Type B pancreatic cell (in vitro differentiated cells): ENCODE measurements around the gene ERBB3. TPM values are rescaled to one million over a fixed set of nuclear protein-coding genes. Genes with fewer than 3 reads are reported as not detected.

Experiments
- DNase-seq: peaks from one replicate; pipeline ENCODE4 v3.0.0; 2021; ENCODE audit warnings: mixed read lengths; ENCODE audit not compliant: unreplicated experiment; ENCODE audit errors: extremely low spot score
- H3K27ac Mint-ChIP-seq: 2 replicates; pipeline ENCODE4 v1.8.0; 2021; ENCODE audit warnings: mild to moderate bottlenecking, mixed read lengths
- H3K27me3 Mint-ChIP-seq: 2 replicates; pipeline ENCODE4 v1.8.0; 2021; ENCODE audit warnings: mixed read lengths
- H3K36me3 Mint-ChIP-seq: 2 replicates; pipeline ENCODE4 v1.8.0; 2021; ENCODE audit warnings: mixed read lengths
- H3K4me1 Mint-ChIP-seq: one replicate; pipeline ENCODE4 v1.8.0; 2021; ENCODE audit warnings: mixed read lengths; ENCODE audit not compliant: unreplicated experiment
- H3K4me3 Mint-ChIP-seq: 2 replicates; pipeline ENCODE4 v1.8.0; 2021; ENCODE audit warnings: mild to moderate bottlenecking, mixed read lengths
- H3K9me3 Mint-ChIP-seq: 2 replicates; pipeline ENCODE4 v1.8.0; 2021; ENCODE audit warnings: mixed read lengths
- total RNA-seq: library from RNA; stranded (reverse); gene quantifications from 2 replicates; pipeline ENCODE4 v1.2.1, GENCODE V29; 2021; ENCODE audit warnings: low replicate concordance
- TF ChIP-seq, protein P1 (sequence below): fragments of 200-600 bp; sonication (generic); conservative IDR thresholded peaks from 2 replicates; pipeline ENCODE4 v1.5.0; 2021; ENCODE audit warnings: antibody characterized with exemption, mild to moderate bottlenecking

Gene ERBB3
- total RNA-seq, 1 donor from 2014 or later = 76.5 TPM

DNA sequence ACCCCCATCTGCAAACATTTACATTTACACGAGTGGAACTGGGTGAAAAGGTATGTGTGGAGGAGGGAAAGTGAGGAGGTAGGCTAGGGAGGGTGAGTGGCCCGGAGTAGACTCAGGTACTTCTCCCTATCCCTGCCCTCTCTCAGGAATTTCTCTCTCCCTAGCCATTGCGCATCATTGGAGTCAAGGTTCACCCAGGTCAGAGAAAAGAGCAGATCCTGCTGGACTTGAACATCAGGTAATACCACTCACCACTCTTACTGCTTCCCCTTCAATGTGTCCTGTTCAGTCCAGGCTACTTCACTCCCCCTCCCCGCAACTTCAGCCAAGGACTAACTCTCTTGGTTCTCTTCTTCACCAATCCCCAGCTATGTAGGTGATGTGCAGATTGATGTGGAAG is 50.9 kb downstream of the ERBB3 start:
- peak overlapping the region; percentile 86 for H3K4me3 Mint-ChIP-seq
- H3K9me3 Mint-ChIP-seq = no peaks in the 10 kb centered on the region
- no peaks in the 10 kb centered on the region for H3K27me3 Mint-ChIP-seq
- no peak overlapping the region for H3K27ac Mint-ChIP-seq
- peaks cover 34% of the 10 kb centered on the region for H3K4me1 Mint-ChIP-seq
- TF ChIP-seq, protein P1, sequence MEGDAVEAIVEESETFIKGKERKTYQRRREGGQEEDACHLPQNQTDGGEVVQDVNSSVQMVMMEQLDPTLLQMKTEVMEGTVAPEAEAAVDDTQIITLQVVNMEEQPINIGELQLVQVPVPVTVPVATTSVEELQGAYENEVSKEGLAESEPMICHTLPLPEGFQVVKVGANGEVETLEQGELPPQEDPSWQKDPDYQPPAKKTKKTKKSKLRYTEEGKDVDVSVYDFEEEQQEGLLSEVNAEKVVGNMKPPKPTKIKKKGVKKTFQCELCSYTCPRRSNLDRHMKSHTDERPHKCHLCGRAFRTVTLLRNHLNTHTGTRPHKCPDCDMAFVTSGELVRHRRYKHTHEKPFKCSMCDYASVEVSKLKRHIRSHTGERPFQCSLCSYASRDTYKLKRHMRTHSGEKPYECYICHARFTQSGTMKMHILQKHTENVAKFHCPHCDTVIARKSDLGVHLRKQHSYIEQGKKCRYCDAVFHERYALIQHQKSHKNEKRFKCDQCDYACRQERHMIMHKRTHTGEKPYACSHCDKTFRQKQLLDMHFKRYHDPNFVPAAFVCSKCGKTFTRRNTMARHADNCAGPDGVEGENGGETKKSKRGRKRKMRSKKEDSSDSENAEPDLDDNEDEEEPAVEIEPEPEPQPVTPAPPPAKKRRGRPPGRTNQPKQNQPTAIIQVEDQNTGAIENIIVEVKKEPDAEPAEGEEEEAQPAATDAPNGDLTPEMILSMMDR = no peak
- DNase-seq = no peak
- H3K36me3 Mint-ChIP-seq = peaks cover 23% of the 10 kb centered on the region

- Mint-ChIP-seq H3K27me3 (no peaks in the 10 kb centered on the region), H3K27ac (no peak overlapping the region), H3K4me1 (peaks cover 5% of the 10 kb centered on the region), H3K9me3 (no peaks in the 10 kb centered on the region), H3K36me3 (peaks cover 44% of the 10 kb centered on the region), H3K4me3 (no peak overlapping the region)
- no peak for DNase-seq
- TF ChIP-seq, protein P1 = no peak
These were observed 54.9 kb downstream of the ERBB3 start for GRCh38 chr12:56134897-56135296.

DNA sequence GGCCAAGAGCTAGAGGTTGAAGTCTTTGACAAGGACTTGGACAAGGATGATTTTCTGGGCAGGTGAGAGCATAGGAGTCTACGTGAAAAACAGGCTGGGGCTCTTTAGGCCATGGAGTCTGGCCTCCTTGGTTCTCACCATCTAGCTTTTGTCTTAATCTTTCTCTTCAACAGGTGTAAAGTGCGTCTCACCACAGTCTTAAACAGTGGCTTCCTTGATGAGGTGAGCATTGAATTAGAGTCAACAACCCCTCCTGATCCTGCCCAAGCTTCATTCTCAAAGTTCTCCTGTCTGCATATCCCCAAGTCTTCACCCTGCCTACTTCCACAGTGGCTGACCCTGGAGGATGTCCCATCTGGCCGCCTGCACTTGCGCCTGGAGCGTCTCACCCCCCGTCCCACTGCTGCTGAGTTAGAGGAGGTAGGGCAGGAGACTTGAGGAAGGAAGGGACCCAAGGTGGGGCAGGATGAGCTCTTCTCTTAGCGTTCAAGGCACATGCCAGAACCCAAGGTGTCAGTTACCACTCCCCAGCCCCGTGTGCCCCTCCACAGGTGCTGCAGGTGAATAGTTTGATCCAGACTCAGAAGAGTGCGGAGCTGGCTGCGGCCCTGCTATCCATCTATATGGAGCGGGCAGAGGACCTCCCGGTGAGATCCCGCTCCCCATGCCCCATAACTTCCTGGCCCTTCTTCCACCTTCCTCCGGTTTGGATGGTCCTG is 58.0 kb downstream of the ERBB3 start:
- DNase-seq = no peak
- Mint-ChIP-seq H3K4me3 (no peak overlapping the region), H3K9me3 (no peaks in the 10 kb centered on the region), H3K27ac (no peak overlapping the region), H3K27me3 (no peaks in the 10 kb centered on the region), H3K36me3 (peaks cover 41% of the 10 kb centered on the region), H3K4me1 (no peaks in the 10 kb centered on the region)
- TF ChIP-seq, protein P1 = no peak

DNA sequence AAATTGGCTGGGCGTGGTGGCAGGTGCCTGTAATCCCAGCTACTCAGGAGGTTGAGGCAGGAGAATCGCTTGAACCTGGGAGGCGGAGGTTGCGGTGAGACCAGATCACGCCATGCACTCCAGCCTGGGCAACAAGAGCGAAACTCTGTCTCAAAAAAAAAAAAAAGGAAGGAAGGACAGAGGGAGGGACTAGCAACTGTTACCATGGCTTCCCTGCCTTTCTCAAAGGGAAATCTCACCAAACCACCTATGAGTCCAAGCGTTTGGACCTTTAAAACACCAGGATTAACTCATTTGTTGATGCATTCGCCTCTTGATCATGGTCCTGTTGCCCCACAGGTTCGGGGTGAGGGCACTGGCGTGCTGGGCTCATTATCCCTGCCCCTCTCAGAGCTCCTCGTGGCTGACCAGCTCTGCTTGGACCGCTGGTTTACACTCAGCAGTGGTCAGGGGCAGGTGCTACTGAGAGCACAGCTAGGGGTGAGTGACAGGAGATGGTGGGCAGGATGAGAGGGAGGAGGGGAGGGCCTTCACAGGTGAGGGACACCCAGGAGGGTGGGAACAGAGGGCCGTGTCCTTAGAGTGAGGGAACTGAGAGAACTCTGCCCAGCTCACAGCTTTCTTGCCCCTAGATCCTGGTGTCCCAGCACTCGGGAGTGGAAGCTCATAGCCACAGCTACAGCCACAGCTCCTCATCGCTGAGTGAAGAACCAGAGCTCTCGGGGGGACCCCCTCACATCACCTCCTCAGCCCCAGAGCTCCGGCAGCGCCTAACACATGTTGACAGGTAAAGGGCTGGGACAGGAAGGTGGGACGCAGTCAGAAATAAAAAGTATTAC is 62.2 kb downstream of the ERBB3 start:
- Mint-ChIP-seq H3K27me3 (no peaks in the 10 kb centered on the region), H3K36me3 (peaks cover 38% of the 10 kb centered on the region), H3K27ac (no peak overlapping the region), H3K4me3 (no peak overlapping the region), H3K4me1 (peaks cover 6% of the 10 kb centered on the region), H3K9me3 (no peaks in the 10 kb centered on the region)
- TF ChIP-seq, protein P1 = no peak
- no peak for DNase-seq

DNA sequence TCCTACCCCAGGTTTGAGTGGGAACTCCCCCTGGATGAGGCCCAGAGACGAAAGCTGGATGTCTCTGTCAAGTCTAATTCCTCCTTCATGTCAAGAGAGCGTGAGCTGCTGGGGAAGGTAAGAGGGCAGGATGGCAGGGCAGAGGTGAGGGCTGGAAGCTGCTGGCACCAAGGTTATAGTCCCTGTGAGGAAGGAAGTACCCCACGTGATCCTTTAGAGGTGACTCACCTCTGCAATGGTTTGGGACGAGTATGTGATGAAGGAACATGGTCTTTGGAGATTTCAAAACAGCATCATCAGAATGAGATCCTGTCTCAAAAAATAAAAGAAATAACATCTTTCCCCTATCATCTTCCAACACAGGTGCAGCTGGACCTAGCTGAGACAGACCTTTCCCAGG is 63.3 kb downstream of the ERBB3 start:
- peaks cover 33% of the 10 kb centered on the region for H3K36me3 Mint-ChIP-seq
- peaks cover 6% of the 10 kb centered on the region for H3K4me1 Mint-ChIP-seq
- H3K27ac Mint-ChIP-seq = no peak overlapping the region
- TF ChIP-seq, protein P1 = no peak
- H3K27me3 Mint-ChIP-seq = no peaks in the 10 kb centered on the region
- no peak overlapping the region for H3K4me3 Mint-ChIP-seq
- no peak for DNase-seq
- no peaks in the 10 kb centered on the region for H3K9me3 Mint-ChIP-seq
